Measurements from ENCODE around the gene RSRC2.
"Not testable (repeated sequence)": the region's sequence is repeated elsewhere in the genome, so short reads cannot be mapped to it uniquely, and the experiment has no call there.

Gene RSRC2, protein sequence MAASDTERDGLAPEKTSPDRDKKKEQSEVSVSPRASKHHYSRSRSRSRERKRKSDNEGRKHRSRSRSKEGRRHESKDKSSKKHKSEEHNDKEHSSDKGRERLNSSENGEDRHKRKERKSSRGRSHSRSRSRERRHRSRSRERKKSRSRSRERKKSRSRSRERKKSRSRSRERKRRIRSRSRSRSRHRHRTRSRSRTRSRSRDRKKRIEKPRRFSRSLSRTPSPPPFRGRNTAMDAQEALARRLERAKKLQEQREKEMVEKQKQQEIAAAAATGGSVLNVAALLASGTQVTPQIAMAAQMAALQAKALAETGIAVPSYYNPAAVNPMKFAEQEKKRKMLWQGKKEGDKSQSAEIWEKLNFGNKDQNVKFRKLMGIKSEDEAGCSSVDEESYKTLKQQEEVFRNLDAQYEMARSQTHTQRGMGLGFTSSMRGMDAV

DNA sequence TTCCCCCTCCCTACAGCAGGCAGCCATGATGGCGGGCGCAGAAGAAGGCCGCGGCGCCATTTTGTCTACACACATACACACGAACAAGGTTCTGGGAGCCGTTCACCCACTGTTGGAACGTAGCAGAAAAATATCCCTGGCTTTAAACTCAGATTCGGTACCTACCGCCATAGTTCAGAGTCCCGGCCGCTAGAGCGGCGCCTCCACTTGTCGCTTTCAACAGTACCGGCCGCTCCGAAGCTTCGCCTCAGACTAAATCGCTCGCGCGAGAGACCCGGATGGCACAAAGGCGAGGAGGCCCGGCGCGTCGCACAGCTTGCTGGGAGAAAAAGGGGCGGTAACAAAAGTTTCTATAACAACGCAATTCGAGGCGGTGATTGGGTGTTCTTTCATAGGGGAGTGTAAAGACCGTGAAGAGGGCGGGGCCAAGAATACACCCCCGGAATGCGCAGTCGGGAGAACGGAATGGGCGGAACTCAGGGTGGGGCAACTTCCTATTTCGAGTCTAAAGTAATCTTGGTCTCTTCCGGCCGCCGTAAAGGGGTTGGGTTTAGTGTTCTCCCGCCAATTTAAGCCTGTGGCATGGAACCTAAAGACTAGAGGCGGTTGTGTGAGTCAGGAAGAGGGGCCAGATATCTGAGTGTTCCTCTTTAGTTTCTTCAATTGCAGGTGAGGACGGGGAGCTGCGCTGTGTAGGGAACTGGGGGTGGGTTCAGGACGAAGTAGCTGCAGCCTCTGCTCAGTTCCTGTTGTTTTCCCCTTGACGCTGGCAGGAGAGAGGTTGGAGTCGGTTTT, at the start of gene RSRC2, which contains the start of gene KNTC1:
Gene RSRC2 (minus strand): TSS at position 254 of the 795 bp plus-strand sequence. CDS start 83 bp downstream, at position 171.
Gene KNTC1 (plus strand): TSS at position 567 of the 795 bp plus-strand sequence. CDS start 2,815 bp downstream, outside the sequence.
- DNase-seq, result peak; percentile 98

DNA sequence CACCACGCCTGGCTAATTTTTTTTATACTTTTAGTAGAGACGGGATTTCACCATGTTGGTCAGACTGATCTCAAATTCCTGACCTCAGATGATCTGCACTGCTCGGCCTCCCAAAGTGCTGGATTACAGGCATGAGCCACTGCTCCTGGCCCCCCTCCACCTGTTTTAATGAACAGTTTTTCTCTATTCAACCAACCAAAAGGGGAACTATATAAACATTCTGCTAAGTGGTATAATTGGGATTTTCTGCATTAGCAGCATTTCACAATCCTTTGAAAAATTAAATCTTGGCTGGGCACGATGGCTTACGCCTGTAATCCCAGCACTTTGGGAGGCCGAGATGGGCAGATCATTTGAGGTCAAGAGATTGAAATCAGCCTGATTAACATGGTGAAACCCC, 45.1 kb upstream of the RSRC2 start:
- no peak for DNase-seq

DNA sequence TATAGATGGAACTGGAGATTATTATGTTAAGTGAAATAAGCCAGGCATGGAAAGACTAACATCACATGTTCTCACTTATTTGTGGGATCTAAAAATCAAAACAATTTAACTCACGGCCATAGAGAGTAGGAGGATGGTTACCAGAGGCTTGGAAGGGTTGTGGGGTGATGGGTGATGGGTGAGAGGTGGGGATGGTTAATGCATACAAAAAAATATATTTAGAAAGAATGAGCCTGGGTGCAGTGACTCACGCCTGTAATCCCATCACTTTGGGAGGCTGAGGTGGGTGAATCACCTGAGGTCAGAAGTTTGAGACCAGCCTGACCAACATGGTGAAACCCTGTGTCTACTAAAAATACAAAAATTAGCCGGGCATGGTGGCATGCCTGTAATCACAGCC, 43.3 kb upstream of the RSRC2 start:
- DNase-seq, result not testable (repeated sequence)

DNA sequence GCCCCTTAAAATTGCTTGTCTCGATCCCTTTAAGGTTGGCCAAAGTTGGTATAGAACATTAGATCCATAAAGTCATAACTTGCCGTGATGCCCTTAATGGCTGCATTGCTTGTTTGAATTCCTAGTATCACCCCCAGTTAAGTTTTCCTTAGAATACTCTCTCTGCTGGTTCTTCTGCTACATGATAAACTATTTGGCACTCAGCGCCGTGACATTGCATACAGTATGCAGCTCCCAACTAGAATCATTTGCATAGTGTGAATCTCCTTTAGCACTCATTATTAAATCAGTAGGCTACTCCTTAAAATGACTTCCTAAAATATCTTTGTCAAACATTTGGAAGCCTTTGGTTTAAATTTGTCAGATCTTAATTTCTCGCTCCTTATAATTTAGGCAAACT, 42.6 kb upstream of the RSRC2 start:
- DNase-seq, result no peak

DNA sequence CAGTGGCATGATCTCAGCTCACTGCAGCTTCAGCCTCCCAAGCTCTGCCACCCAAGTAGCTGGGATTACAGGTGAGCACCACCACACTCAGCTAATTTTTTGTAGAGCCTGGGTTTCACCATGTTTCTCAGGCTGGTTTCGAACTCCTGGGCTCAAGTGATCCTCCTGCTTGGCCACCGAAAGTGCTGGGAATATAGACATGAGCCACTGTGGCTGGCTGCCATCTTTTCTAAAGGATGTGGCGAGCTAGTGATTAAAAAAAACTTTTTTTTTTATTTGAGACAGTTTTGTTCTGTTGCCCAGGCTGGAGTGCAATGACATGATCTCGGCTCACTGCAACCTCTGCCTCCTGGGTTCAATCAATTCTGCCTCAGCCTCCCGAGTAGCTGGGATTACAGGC, 40.1 kb upstream of the RSRC2 start:
- DNase-seq, result not testable (repeated sequence)

DNA sequence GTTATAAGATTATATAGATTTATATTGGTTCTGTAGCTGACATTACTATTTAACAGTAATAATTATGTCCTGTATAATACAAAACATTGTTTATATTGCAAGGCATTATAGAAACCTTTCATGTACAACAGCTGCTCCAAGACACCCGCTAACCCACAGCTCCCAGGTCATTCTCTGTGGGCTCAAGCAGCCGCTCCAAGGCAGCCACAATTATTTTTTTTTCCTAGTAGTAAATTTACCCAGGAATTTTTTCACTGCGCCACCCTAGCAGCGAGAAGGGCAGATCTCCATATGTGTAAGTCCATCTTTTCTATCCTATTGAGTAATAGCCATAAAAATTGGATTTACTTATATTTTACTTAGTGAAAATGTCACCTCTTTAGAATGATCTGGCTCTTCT, 36.6 kb upstream of the RSRC2 start:
- no peak for DNase-seq

DNA sequence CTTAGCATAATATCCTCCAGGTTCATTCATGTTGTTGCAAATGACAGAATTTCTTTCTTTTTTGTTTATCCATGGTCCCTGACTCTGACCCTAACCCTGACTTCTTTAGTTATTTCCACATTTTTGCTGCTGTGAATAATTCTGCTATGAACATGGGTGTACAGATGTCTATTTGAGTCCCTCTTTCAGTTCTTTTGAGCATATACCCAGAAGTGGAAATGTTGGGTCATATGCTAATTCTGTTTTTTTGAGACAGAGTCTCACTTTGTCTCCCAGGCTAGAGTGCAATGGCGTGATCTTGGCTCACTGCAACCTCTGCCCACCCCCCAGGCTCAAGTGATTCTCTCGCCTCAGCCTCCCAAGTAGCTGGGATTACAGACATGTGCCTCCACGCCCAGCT, 33.4 kb upstream of the RSRC2 start:
- no peak for DNase-seq

DNA sequence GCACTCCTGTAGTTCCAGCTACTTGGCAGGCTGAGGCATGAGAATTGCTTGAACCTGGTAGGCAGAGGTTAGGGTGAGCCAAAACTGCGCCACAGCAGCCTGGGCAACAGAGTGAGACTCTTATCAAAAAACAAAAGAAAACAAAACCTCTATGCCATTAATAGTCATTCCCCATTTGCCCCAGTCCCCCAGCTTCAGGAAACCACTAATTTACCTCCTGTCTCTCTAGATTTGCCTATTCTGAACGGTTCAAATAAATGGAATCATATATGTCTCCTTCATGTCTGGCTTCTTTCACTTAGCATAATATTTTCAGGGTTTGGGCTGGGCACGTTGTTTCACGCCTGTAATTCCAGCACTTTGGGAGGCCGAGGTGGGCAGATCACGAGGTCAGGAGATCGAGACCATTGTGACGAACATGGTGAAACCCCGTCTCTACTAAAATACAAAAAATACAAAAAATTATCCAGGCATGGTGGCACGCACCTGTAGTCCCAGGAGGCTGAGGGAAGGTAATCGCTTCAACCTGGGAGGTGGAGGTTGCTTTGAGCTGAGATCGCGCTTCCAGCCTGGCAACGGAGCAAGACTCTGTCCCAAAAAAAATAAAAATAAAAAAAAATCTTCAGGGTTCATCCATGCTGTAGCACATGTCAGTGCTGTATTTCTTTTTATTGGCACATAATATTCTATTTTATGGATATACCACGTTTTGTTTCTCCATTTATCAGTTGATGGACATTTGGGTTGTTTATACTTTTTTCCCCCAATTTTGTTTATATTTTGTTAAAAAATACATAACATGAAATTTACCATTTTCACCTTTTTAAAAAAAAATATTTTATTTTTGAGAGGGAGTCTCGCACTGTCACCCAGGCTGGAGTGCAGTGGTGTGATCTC, 32.3 kb upstream of the RSRC2 start:
- DNase-seq, result no peak

DNA sequence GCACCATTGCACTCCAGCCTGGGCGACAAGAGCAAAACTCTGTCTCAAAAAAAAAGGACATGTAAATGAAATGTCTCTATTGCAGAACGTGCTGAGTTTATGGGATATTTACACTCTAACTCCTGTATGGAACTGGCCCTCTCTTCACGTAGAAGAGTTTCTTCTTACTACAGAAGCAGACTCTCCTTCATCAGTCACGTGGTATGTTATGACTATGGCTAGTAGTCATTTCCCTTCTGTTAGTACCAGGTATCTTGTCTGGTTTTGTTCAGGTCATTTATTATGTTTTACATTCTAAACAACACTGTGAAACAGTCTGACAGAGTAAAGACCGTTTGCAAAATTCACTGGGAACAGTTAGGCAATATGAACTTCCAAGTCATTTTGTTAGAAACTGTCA, 20.6 kb upstream of the RSRC2 start:
- no peak for DNase-seq

DNA sequence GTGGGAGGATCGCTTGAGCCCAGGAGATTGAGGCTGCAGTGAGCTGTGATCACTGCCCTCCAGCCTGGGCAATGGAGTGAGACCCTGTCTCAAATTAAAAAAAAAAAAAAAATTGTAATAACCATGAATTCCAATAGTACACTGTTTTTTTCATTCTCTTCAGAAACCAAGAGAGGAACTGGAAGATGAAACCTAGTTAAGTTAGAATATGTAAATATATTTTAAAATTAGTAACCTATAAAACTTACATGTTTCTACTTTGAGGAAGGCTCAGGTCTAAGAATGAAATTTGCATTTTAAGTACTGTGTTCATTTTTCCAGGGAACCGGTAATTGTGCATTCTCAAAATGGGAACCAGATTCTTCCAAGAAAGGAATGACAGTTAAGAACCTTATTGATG, 19.1 kb upstream of the RSRC2 start:
- DNase-seq, result no peak

DNA sequence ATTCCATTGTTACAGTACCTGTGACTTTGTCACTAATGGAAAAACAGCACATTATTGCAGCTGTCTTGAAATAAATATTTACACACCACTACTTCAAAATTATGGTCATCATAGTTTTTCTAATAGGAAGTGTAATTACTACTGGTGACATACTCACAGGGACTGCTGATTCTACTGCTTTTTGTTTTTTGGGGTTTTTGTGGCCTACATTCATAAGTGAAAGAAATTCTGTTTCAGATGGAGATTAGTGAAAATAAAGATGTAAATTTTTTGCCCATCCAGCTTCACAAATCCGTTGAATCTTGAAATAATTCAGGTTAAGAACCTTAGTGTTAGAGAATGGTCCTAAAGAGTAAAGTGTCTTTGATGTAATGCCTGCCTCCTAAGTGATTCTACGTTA, 17.8 kb upstream of the RSRC2 start:
- no peak for DNase-seq

DNA sequence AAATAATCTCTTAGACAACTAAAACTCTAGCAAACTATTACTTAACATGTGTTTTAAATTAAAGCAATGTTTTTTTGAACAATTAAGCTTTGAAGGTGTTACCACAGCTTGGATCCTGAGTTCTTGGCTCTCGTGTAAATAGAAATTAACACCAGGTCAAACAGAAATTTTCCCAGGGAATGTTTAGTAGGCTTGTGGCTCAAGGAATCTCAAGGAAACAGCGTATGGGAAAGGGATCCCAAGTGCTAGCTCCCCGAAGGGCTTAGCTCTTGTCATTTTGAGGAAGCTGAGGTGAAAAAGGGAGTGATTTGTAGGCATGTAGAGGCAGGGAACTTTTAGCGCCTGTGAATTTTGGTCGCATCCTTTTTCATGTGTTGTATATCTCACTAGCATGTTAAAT, 11.8 kb upstream of the RSRC2 start:
- no peak for DNase-seq

DNA sequence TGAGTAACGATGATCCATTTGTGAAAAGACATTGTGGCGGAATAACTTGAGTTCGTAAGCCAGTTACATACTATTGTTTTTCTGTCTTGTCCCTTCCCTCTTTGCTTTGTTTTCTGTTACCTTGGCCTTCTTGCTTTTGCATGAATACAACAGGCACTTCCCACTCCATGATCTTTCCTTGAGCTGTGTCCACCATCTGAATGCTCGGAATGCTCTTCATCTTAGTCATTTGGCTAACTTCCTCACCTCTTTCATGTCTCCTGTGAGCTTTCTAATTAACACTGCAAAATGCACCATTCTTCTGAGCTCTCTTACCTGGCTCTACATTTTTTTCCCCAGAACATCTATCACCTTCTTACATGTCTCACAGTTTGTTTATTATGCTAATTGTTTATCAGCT, 10.3 kb upstream of the RSRC2 start:
- DNase-seq, result no peak

DNA sequence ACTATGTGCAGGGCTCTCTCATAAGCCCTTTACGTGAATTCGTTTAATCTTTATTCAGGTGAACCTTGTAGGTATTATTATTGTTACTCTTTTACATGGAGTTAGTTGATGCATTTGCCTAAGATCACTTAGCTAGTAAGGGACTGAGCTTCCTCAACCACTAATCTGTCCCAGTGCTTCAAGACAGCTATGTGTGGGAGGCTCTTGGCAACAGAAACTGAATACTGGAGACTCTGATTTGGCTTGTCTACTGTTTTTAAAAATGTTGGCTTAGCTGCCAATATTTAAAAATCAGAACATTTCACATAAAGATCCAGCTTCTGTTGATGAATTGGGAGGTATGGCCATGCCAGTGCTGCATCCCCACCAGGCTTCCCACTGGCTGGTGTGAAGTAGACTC, 7.1 kb upstream of the RSRC2 start:
- no peak for DNase-seq

DNA sequence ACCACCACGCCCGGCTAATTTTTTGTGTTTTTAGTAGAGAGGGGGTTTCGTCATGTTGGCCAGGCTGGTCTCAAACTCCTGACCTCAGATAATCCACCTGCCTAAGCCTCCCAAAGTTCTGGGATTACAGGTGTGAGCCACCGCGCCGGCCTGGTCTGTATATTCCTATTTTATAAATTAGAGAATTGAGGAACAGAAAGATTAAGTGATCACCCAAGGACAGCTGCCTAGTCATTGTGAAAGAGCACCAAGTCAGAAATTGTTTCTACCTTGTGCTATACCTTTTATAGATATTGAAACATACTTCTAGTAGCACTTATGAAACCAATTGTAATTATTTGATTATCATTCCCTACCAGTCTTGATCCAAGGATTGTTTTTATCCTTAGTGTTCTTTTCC, 2.3 kb upstream of the RSRC2 start:
- DNase-seq, result no peak

DNA sequence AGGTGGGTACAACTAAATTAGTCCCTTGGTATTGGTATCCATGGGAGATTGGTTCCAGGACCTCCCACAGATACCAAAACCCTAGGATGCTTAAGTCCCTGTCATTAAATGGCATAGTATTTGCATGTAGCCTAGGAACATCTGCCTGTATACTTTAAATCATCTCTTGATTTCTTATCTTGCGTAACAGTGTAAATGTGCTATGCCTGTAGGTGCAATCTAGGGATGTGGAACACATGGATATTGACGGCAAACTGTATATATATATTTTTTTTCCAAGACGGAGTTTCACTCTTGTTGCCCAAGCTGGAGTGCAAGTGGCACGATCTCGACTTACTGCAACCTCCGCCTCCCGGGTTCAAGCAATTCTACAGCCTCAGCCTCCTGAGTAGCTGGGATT, 1.8 kb upstream of the RSRC2 start:
- no peak for DNase-seq

DNA sequence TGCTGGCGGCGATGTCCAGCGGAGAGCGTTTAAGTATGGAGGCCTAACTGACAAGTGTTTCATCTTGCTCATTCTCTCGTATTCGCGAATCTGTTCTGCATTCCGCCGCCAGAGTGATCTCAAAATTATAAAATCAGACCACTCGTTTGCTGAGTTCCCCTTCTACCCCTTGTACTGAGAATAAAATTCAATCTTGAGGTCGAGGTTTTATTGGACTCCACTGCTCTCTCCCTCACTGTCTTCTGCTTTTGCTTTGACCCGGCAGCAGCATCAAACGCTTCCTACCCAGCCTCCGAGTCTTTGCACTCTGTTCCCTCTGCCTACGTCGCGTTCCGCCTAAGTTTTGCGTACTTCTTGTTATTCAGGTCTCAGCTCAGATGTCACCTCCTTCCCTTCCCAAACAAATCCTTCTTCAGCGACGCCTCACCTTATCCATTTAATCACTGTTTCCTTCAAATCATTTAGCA, 775 bp upstream of the RSRC2 start:
- DNase-seq, result peak in 1 of 2 donors; percentile 14

DNA sequence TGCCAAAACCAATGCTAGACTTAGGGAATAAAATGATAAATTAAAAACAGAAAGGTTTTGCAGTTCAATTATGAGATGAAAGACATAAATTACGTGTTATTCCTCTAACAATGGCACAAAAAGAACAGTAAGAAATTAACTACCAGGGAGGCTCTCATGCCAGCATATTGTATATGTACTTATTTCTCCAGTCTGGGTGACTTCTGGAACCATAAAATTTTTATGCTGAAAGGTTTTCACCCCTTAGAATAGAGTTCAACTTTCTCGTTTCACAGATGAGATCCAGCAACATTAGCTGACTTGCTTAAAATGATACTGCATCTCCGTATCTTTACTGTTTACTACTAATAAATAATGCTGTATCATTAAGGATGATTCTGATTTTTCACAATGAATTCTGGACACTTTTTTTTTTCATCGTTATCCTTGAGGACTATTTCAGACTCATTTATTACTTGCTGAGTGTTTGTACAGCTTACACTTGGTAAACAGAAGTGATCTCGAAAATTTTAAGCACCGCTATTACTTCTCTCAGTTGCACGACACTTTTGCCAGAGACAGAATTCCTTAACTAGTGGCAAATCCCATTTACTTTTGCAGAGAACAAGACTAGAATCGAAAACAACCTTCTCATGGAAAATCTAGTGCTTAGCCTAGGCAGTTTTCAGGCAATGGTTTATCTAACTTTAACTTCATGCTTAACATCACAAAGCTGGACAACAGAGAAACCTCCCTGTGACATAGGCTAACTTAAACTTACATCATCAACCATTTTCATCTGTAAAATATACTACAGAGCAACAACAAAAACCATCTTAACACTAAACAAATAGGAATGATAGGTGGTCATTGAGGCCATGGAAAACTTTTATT, 2.7 kb downstream of the RSRC2 start:
- DNase-seq, result no peak

DNA sequence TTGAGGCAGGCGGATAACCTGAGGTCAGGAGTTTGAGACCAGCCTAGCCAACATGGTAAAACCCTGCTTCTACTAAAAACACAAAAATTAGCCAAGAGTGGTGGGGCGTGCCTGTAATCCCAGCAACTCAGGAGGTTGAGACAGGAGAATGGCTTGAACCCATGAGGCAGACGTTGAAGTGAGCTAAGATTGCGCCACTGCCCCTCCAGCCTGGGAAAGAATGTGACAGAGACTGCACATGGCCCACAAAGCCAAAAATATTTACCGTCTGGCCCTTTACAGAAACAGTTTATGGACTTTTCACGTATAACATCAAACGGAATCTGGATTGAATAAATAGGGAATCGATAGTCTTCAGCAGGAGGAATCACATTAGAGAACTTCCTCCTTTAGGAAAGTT, 3.5 kb downstream of the RSRC2 start:
- no peak for DNase-seq

DNA sequence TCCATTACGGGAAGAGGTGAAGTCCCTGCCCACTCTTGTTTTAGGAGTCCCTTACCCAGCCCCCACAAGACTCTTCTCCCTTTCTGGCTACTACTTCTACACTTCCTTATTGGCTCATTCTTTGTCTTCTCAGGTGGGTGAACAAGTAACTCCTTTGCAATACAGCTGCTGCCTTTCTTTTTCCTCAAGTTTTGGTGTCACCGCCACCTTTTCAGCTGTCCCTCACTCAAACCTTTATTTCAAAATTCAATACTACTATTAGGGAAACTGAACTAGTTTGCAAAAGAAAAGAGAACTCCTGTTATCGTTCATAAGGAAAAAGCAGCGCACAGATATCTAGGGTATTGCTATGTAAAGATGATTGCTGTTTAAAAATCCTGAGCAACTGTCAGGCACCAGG, 6.1 kb downstream of the RSRC2 start:
- no peak for DNase-seq

DNA sequence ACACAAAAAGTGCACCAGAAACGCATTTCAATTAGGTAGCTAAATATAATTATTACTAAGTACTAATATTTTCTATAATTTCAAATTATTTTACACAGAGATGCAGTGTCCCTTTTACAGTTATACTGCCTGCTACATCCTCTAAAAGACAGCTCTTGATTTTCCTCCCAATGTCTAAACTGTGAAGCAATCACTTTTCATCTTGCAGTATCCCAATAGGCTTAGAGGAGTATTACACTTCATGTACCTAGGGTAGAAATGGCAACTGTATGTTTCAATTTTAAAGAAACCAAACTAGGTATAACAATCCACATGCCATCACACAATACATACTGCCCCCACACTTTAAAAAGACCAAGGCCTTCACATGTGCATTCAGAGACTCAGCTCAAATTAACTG, 7.3 kb downstream of the RSRC2 start:
- DNase-seq, result no peak

DNA sequence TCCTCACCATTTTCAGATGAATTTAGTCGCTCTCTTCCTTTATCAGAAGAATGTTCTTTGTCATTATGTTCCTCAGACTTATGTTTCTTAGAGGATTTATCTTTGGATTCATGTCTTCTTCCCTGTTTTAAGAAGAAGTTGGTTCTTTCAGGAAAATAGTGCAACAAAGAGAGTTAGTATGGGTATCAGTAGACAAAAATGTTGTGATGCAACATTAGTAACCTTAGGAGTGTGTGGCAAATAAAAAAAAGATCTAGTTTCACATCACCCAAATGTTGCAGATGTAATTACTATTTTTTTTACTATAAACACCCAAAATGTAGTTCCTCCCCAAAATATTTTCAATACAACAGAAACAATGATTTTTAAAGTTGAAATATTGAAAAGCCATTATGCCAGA, 7.8 kb downstream of the RSRC2 start:
- DNase-seq, result no peak

Measured in activated CD4-positive, alpha-beta T cell treated with anti-CD3 and anti-CD28 coated beads for 4 hours (primary cell).